ENCODE data around the gene LAMC1.

- no peak for TF ChIP-seq POLR2A (IDR thresholded peaks at IDR 0.05; ENCODE audit: low read length)
- no peak for TF ChIP-seq GATA1 (IDR thresholded peaks at IDR 0.05; ENCODE audit: low read depth, low read length)
Measured at GRCh38 chr1:183195142-183195574, 171.9 kb downstream of the LAMC1 start.

All from erythroblast (primary cell).